Breast epithelium (tissue), 3 donors: ENCODE results near the gene POU4F1.

ENCODE experiments used
- POLR2A ChIP-seq: fragments of 450-650 bp; IDR thresholded peaks from one replicate; pipeline ENCODE4 v1.6.1; 2016; ENCODE audit warnings: antibody characterized with exemption, mild to moderate bottlenecking, moderate library complexity
- POLR2AphosphoS5 ChIP-seq, 3 donors: sonication (generic); formaldehyde crosslinking; IDR thresholded peaks; one replicate each; pipeline ENCODE4 v1.6.1; 2017; ENCODE audit warnings: antibody characterized with exemption in 3 of 3
- TF ChIP-seq, protein P1 (sequence below), 3 donors: fragments of 450-650 bp; IDR thresholded peaks; one replicate each; pipeline ENCODE4 v1.5.1; 2016 to 2017; ENCODE audit warnings: antibody characterized with exemption in 3 of 3, mild to moderate bottlenecking in 3 of 3, moderate library complexity in 3 of 3

- TF ChIP-seq POLR2A (no peak), POLR2AphosphoS5 (IDR thresholded peaks at IDR 0.05) (no peak)
- TF ChIP-seq, protein P1, sequence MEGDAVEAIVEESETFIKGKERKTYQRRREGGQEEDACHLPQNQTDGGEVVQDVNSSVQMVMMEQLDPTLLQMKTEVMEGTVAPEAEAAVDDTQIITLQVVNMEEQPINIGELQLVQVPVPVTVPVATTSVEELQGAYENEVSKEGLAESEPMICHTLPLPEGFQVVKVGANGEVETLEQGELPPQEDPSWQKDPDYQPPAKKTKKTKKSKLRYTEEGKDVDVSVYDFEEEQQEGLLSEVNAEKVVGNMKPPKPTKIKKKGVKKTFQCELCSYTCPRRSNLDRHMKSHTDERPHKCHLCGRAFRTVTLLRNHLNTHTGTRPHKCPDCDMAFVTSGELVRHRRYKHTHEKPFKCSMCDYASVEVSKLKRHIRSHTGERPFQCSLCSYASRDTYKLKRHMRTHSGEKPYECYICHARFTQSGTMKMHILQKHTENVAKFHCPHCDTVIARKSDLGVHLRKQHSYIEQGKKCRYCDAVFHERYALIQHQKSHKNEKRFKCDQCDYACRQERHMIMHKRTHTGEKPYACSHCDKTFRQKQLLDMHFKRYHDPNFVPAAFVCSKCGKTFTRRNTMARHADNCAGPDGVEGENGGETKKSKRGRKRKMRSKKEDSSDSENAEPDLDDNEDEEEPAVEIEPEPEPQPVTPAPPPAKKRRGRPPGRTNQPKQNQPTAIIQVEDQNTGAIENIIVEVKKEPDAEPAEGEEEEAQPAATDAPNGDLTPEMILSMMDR (IDR thresholded peaks at IDR 0.05), result no peak
Observed at GRCh38 chr13:78596736-78597601, 6.4 kb downstream of the POU4F1 start.
